Omental fat pad (tissue), 4 donors: ENCODE data around the gene CYB5R2. TPM values are rescaled to one million over a fixed set of nuclear protein-coding genes. Genes with fewer than 3 reads are reported as not detected.

ENCODE experiments used
- ATAC-seq: fragments of 150-250 bp; one replicate; pipeline ENCODE4 v1.9.1; 2016; ENCODE audit warnings: mild to moderate bottlenecking, moderate library complexity; ENCODE audit not compliant: low FRiP score
- DNase-seq: peaks from one replicate; pipeline ENCODE4 v3.0.0-alpha.2; 2019; ENCODE audit warnings: low spot score
- CTCF ChIP-seq, 3 donors: fragments of 450-650 bp; IDR thresholded peaks; one replicate each; pipeline ENCODE4 v1.5.1; 2016 to 2017; ENCODE audit warnings: antibody characterized with exemption in 3 of 3, mild to moderate bottlenecking in 3 of 3, moderate library complexity in 2 of 3
- total RNA-seq, 4 donors: library from RNA; depleted of rRNA; stranded (reverse); fragments of >200 nt; gene quantifications; one replicate each; pipeline ENCODE4 v1.1.0, GENCODE V29; 2016

The CYB5R2 gene
- total RNA-seq, 4 donors from 2014 or later: 6.0 to 11.6 (median 8.7) TPM

- ATAC-seq: peak; percentile 59
- TF ChIP-seq CTCF (IDR thresholded peaks at IDR 0.05): no peak
- DNase-seq: no peak
Measured at GRCh38 chr11:7691759-7692350, 18.6 kb upstream of the CYB5R2 start.

- ATAC-seq (no peak), DNase-seq (no peak)
- no peak for TF ChIP-seq CTCF (IDR thresholded peaks at IDR 0.05)
Measured at GRCh38 chr11:7690648-7691047, 17.3 kb upstream of the CYB5R2 start.

- DNase-seq (no peak), ATAC-seq (no peak)
- no peak for TF ChIP-seq CTCF (IDR thresholded peaks at IDR 0.05)
Measured at GRCh38 chr11:7689239-7689638, 15.9 kb upstream of the CYB5R2 start.

- no peak for DNase-seq
- peak in 2 of 3 donors; percentile 15 to 54 for TF ChIP-seq CTCF (IDR thresholded peaks at IDR 0.05)
- no peak for ATAC-seq
Measured at GRCh38 chr11:7688238-7688826, 15.0 kb upstream of the CYB5R2 start.

GRCh38 chr11:7687386-7687785 is 14.1 kb upstream of the CYB5R2 start:
- DNase-seq (no peak), ATAC-seq (no peak)
- TF ChIP-seq CTCF (IDR thresholded peaks at IDR 0.05): no peak

GRCh38 chr11:7686761-7687160 is 13.5 kb upstream of the CYB5R2 start:
- DNase-seq: no peak
- no peak for ATAC-seq
- no peak for TF ChIP-seq CTCF (IDR thresholded peaks at IDR 0.05)

GRCh38 chr11:7683571-7683970 is 10.3 kb upstream of the CYB5R2 start:
- no peak for ATAC-seq
- TF ChIP-seq CTCF (IDR thresholded peaks at IDR 0.05): no peak
- DNase-seq: no peak
